GM12878 (cell line): ENCODE results near the gene RPL12. TPM values are rescaled to one million over a fixed set of nuclear protein-coding genes. Genes with fewer than 3 reads are reported as not detected.

Experiments used
- ATF7 ChIP-seq: fragments of 450-650 bp; IDR thresholded peaks from 2 replicates; pipeline ENCODE4 v1.6.1; 2016; ENCODE audit warnings: low read depth, mild to moderate bottlenecking
- BCL11A ChIP-seq: IDR thresholded peaks from 2 replicates; pipeline ENCODE4 v1.6.1; 2011; ENCODE audit warnings: low read depth, low read length
- BRCA1 ChIP-seq: IDR thresholded peaks from 2 replicates; pipeline ENCODE4 v1.6.1; 2011; ENCODE audit warnings: low read depth, low read length, improper control_type of control experiment
- CEBPZ ChIP-seq: fragments of 150-350 bp; IDR thresholded peaks from 2 replicates; pipeline ENCODE4 v1.6.1; 2016; ENCODE audit warnings: low read depth, low read length
- EED ChIP-seq: sonication (generic); IDR thresholded peaks from 2 replicates; pipeline ENCODE4 v1.6.1; 2016; ENCODE audit warnings: antibody characterized with exemption, low read depth
- EGR1 ChIP-seq, 2 experiments: IDR thresholded peaks; 1 replicate in 1 of 2; 2 replicates in 1 of 2; pipeline ENCODE4 v1.6.1; 2011 to 2012; ENCODE audit warnings: low read depth in 2 of 2, low read length in 2 of 2, borderline replicate concordance in 1 of 2, mild to moderate bottlenecking in 1 of 2, moderate library complexity in 1 of 2
- FOS ChIP-seq: IDR thresholded peaks from 3 replicates; pipeline ENCODE4 v1.6.1; 2011; ENCODE audit warnings: borderline replicate concordance; ENCODE audit not compliant: insufficient read length; ENCODE audit errors: extremely low read depth
- HCFC1 ChIP-seq: fragments of 150-350 bp; IDR thresholded peaks from 2 replicates; pipeline ENCODE4 v1.6.1; 2014; ENCODE audit warnings: low read length
- HDGF ChIP-seq: fragments of 450-650 bp; IDR thresholded peaks from 2 replicates; pipeline ENCODE4 v1.6.1; 2016; ENCODE audit warnings: antibody characterized with exemption
- IRF4 ChIP-seq: IDR thresholded peaks from 2 replicates; pipeline ENCODE4 v1.6.1; 2011; ENCODE audit warnings: low read depth, low read length
- NBN ChIP-seq: fragments of 450-650 bp; IDR thresholded peaks from 2 replicates; pipeline ENCODE4 v1.6.1; 2016
- PAX5 ChIP-seq: IDR thresholded peaks from 2 replicates; pipeline ENCODE4 v1.6.1; 2011; ENCODE audit warnings: low read depth, low read length, borderline replicate concordance
- POLR2A ChIP-seq: IDR thresholded peaks from 2 replicates; pipeline ENCODE4 v1.6.1; 2011; ENCODE audit warnings: low read depth, mild to moderate bottlenecking, low read length
- RAD51 ChIP-seq: fragments of 450-650 bp; IDR thresholded peaks from 2 replicates; pipeline ENCODE4 v1.6.1; 2016; ENCODE audit warnings: moderate library complexity, mild to moderate bottlenecking, inconsistent platforms
- RBBP5 ChIP-seq: fragments of 200-600 bp; sonication (generic); conservative IDR thresholded peaks from 2 replicates; pipeline ENCODE4 v1.6.1; 2016
- SP1 ChIP-seq: IDR thresholded peaks from one replicate; pipeline ENCODE4 v1.6.1; 2011; ENCODE audit warnings: low read depth, low read length
- SUZ12 ChIP-seq: fragments of 200-600 bp; sonication (generic); IDR thresholded peaks from one replicate; pipeline ENCODE4 v1.6.1; 2018; ENCODE audit warnings: antibody characterized with exemption, mild to moderate bottlenecking; ENCODE audit not compliant: unreplicated experiment
- TARDBP ChIP-seq: IDR thresholded peaks from 2 replicates; pipeline ENCODE4 v1.6.1; 2016; ENCODE audit warnings: borderline replicate concordance
- YBX1 ChIP-seq: fragments of 450-650 bp; IDR thresholded peaks from 2 replicates; pipeline ENCODE4 v1.6.1; 2016; ENCODE audit warnings: antibody characterized with exemption
- ZNF384 ChIP-seq: IDR thresholded peaks from 2 replicates; pipeline ENCODE4 v1.6.1; 2012; ENCODE audit warnings: low read depth, mild to moderate bottlenecking, low read length, improper control_type of control experiment, borderline replicate concordance
- polyA plus RNA-seq, 11 experiments: library from polyadenylated mRNA; depleted of rRNA in 4 of 11; unstranded in 6 of 11; stranded (reverse) in 5 of 11; fragments of >200 nt; fragmentation: Nextera tagmentation in 4 of 11; fragmentation: Illumina TruSeq in 1 of 11; extraction: Ambion mirVana in 4 of 11; extraction: Trizol in 1 of 11; gene quantifications; 1 replicate in 1 of 11; 2 replicates in 10 of 11; pipeline versions ENCODE4 v1.2.1 to v1.2.3, GENCODE V29; 2011 to 2016; ENCODE audit warnings: inconsistent platforms in 2 of 11, missing spikeins in 2 of 11, low read depth in 1 of 11
- total RNA-seq, 4 experiments: library from RNA; depleted of rRNA in 3 of 4; stranded (reverse); fragments of >200 nt in 3 of 4; fragmentation: Illumina TruSeq in 1 of 4; extraction: Trizol in 1 of 4; gene quantifications; 2 replicates each; pipeline versions ENCODE4 v1.2.1 to v1.2.3, GENCODE V29; 2013 to 2021
- TF ChIP-seq, protein P1 (sequence below): fragments of 450-650 bp; IDR thresholded peaks from 2 replicates; pipeline ENCODE4 v1.6.1; 2017; ENCODE audit warnings: low read depth, mild to moderate bottlenecking, moderate library complexity
- TF ChIP-seq, protein P2 (sequence below): fragments of 450-650 bp; IDR thresholded peaks from 2 replicates; pipeline ENCODE4 v1.6.1; 2014; ENCODE audit warnings: mild to moderate bottlenecking
- TF ChIP-seq, protein P3 (sequence below): IDR thresholded peaks from 2 replicates; pipeline ENCODE4 v1.6.1; 2012; ENCODE audit warnings: mild to moderate bottlenecking, low read depth, low read length

Gene RPL12
- total and polyA plus RNA-seq, 10 of the 15 experiments (the other 5 are each of a cell fraction or from before 2014, with no cell fraction given), result 961 to 5,544 (median 2,858) TPM

DNA sequence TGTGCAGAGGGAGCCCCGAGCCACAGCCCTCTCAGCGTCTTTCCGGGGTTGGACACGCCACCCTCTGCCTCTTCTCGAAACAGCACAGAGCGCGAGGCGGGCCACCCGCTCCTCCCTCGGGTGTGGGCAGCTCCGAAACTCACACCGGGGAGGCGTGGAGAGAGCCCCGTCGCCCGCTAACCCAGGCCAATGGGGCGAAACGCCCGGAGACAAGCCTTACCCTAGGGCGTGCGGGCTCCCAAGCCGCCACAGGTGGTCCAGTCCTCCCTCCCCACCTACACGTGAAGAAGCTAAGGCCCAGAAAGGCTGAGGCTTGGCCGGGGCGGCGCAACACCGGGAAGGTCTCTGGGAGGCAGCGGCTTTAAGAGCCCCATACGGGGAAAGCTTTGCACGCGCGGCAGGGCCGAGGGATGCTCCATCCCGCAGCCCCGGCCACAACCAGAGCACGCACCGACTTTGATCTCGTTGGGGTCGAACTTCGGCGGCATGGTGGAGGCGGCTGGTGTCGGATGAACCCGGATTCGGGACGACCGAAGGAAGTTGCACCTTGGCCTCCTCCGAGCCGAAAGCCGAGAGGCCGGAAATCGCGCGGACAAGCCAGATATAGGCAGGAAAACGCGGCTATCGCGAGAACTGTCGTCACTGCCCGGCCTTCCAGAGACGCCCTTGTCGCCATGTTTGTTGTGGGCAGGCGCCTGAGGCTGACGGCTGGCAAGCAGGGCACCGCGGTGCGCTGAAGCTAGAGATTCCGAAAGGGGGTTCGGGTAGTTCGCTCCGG is at the start of gene RPL12, which contains the start of gene LRSAM1 (continued):
- TF ChIP-seq HDGF (peak; percentile 93; the same call in 1 of the 2 replicates), YBX1 (no peak), BCL11A (0 out of 2 replicates have a peak, but pooled peaks have one; percentile 51), SP1 (peak; percentile 87), RAD51 (no peak), SUZ12 (no peak), ZNF384 (no peak), EGR1 (IDR thresholded peaks at IDR 0.05; ENCODE audit: borderline replicate concordance in 1 of 2, low read depth in 2 of 2, low read length in 2 of 2) (0 out of 3 replicates have a peak, but pooled peaks of 1 of the 2 experiments have one; percentile 34), NBN (peak; percentile 98), ATF7 (peak; percentile 76), RBBP5 (peak; percentile 91; the same call in 1 of the 2 replicates), CEBPZ (no peak), TARDBP (peak; percentile 79; the same call in 1 of the 2 replicates), FOS (no peak), PAX5 (peak; percentile 50; the same call in 1 of the 2 replicates), HCFC1 (peak; percentile 97), EED (0 out of 2 replicates have a peak, but pooled peaks have one; percentile 39), POLR2A (peak; percentile 99), IRF4 (peak; percentile 72), BRCA1 (peak; percentile 98)
- TF ChIP-seq, protein P1, sequence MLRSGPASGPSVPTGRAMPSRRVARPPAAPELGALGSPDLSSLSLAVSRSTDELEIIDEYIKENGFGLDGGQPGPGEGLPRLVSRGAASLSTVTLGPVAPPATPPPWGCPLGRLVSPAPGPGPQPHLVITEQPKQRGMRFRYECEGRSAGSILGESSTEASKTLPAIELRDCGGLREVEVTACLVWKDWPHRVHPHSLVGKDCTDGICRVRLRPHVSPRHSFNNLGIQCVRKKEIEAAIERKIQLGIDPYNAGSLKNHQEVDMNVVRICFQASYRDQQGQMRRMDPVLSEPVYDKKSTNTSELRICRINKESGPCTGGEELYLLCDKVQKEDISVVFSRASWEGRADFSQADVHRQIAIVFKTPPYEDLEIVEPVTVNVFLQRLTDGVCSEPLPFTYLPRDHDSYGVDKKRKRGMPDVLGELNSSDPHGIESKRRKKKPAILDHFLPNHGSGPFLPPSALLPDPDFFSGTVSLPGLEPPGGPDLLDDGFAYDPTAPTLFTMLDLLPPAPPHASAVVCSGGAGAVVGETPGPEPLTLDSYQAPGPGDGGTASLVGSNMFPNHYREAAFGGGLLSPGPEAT, result peak; percentile 73
- TF ChIP-seq, protein P2, sequence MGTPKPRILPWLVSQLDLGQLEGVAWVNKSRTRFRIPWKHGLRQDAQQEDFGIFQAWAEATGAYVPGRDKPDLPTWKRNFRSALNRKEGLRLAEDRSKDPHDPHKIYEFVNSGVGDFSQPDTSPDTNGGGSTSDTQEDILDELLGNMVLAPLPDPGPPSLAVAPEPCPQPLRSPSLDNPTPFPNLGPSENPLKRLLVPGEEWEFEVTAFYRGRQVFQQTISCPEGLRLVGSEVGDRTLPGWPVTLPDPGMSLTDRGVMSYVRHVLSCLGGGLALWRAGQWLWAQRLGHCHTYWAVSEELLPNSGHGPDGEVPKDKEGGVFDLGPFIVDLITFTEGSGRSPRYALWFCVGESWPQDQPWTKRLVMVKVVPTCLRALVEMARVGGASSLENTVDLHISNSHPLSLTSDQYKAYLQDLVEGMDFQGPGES, result peak; percentile 17; the same call in 1 of the 2 replicates
- TF ChIP-seq, protein P3, sequence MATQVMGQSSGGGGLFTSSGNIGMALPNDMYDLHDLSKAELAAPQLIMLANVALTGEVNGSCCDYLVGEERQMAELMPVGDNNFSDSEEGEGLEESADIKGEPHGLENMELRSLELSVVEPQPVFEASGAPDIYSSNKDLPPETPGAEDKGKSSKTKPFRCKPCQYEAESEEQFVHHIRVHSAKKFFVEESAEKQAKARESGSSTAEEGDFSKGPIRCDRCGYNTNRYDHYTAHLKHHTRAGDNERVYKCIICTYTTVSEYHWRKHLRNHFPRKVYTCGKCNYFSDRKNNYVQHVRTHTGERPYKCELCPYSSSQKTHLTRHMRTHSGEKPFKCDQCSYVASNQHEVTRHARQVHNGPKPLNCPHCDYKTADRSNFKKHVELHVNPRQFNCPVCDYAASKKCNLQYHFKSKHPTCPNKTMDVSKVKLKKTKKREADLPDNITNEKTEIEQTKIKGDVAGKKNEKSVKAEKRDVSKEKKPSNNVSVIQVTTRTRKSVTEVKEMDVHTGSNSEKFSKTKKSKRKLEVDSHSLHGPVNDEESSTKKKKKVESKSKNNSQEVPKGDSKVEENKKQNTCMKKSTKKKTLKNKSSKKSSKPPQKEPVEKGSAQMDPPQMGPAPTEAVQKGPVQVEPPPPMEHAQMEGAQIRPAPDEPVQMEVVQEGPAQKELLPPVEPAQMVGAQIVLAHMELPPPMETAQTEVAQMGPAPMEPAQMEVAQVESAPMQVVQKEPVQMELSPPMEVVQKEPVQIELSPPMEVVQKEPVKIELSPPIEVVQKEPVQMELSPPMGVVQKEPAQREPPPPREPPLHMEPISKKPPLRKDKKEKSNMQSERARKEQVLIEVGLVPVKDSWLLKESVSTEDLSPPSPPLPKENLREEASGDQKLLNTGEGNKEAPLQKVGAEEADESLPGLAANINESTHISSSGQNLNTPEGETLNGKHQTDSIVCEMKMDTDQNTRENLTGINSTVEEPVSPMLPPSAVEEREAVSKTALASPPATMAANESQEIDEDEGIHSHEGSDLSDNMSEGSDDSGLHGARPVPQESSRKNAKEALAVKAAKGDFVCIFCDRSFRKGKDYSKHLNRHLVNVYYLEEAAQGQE, result peak; percentile 59
